Stimulated activated CD4-positive, alpha-beta T cell treated with anti-CD3 and anti-CD28 coated beads, TNF-alpha, amount 100 ng/mL, for 48 hours (primary cell): Measurements from ENCODE around the gene FITM2.

Experiments
- DNase-seq, 3 donors: peaks; one replicate each; pipeline ENCODE4 v3.0.0-alpha.2; 2020; ENCODE audit warnings: low read depth in 3 of 3

Gene FITM2

GRCh38 chr20:44282192-44282591, 28.8 kb downstream of the FITM2 start:
- no peak for DNase-seq

- DNase-seq = no peak
Measured at GRCh38 chr20:44280387-44280786, 30.6 kb downstream of the FITM2 start.

GRCh38 chr20:44279228-44279627, 31.8 kb downstream of the FITM2 start:
- no peak for DNase-seq

- no peak for DNase-seq
Measured at GRCh38 chr20:44274303-44275017, 36.5 kb downstream of the FITM2 start.

GRCh38 chr20:44273231-44274215, 37.5 kb downstream of the FITM2 start:
- DNase-seq = no peak

GRCh38 chr20:44271915-44272663, 38.9 kb downstream of the FITM2 start:
- DNase-seq = no peak

- no peak for DNase-seq
Measured at GRCh38 chr20:44268802-44269201, 42.2 kb downstream of the FITM2 start.

- no peak for DNase-seq
Measured at GRCh38 chr20:44264287-44264686, 46.7 kb downstream of the FITM2 start.

GRCh38 chr20:44258226-44258890, 52.6 kb downstream of the FITM2 start:
- no peak for DNase-seq

- DNase-seq = no peak
Measured at GRCh38 chr20:44256961-44257360, 54.0 kb downstream of the FITM2 start.

- no peak for DNase-seq
Measured at GRCh38 chr20:44255942-44256341, 55.1 kb downstream of the FITM2 start.

- DNase-seq = no peak
Measured at GRCh38 chr20:44254073-44254472, 56.9 kb downstream of the FITM2 start.

GRCh38 chr20:44253528-44253927, 57.5 kb downstream of the FITM2 start:
- DNase-seq = no peak
